ENCODE measurements around the gene UFM1.
A peak's percentile ranks its signal among the peaks of the same experiment; 100 is the strongest.
"Not testable (repeated sequence)": the region's sequence is repeated elsewhere in the genome, so short reads cannot be mapped to it uniquely, and the experiment has no call there.

The UFM1 gene

GRCh38 chr13:38338089-38338488 lies 11.6 kb upstream of the UFM1 start:
- Histone ChIP-seq H3K36me3 (ENCODE audit: control insufficient read depth in 2 of 2, insufficient read depth in 2 of 2, low read length in 2 of 2) (no peaks in the 10 kb centered on the region), H3K9me3 (ENCODE audit: control insufficient read depth in 2 of 2, low read length in 2 of 2) (no peaks in the 10 kb centered on the region), H3K4me3 (ENCODE audit: low read length in 2 of 2) (no peak overlapping the region), H3K4me1 (ENCODE audit: control insufficient read depth, insufficient read depth, low read length) (no peaks in the 10 kb centered on the region), H3K9ac (ENCODE audit: low read length in 2 of 2) (no peak overlapping the region), H3K27me3 (ENCODE audit: control insufficient read depth in 1 of 2, insufficient read depth in 2 of 2, low read length in 2 of 2) (no peaks in the 10 kb centered on the region), H3K27ac (ENCODE audit: low read length) (no peak overlapping the region)

DNA sequence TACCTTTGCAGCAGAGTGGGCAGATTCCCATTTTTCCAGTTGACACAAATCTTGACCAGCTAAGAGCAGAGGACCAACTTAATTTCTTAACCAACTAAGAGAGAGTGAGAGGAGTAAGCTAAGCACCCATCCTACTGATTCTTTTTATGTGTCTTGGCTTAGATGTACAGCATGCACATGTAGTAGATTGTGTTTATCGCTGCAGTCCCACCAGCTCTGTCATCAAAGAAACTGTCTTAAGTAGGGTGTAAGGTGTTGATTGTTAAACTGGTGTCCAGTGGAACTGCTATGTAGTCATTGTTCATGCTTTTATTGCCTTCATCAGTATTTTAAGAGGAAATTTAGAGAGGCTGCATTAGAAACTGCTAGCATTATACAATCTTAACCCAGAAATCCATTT lies 9.0 kb upstream of the UFM1 start:
- H3K4me1 ChIP-seq (ENCODE audit: control insufficient read depth, insufficient read depth, low read length), result no peaks in the 10 kb centered on the region
- H3K36me3 ChIP-seq (ENCODE audit: control insufficient read depth in 2 of 2, insufficient read depth in 2 of 2, low read length in 2 of 2), result no peaks in the 10 kb centered on the region
- no peak overlapping the region for H3K9ac ChIP-seq (ENCODE audit: low read length in 2 of 2)
- H3K9me3 ChIP-seq (ENCODE audit: control insufficient read depth in 2 of 2, low read length in 2 of 2), result no peaks in the 10 kb centered on the region
- H3K27me3 ChIP-seq (ENCODE audit: control insufficient read depth in 1 of 2, insufficient read depth in 2 of 2, low read length in 2 of 2), result no peaks in the 10 kb centered on the region
- no peak overlapping the region for H3K27ac ChIP-seq (ENCODE audit: low read length)
- H3K4me3 ChIP-seq (ENCODE audit: low read length in 2 of 2), result no peak overlapping the region

DNA sequence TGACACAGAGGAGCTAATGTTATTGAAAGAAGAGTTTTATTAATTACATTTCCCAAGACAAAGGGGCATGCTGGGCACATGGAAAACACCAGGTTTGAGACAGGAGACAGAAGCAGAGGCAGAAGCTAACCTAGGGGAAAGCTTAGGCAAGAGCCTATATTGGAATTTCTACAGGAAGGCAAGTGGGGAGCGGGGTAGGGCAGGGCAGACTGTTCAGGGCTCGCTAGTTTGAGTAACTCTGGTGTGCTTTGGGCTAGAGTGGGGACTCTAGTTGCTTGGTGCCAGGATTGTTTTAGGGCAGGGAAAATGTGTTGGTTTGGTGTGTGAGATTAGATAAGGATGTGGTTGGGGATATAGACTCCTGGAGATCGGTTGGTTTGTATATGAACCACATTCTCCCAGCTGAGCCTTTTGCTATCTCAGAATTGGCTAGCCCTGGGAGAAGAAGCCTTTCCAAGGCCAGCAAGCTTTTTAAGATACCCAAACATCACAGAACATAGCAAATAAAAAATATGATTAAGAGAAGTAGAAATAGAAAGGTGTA lies 8.4 kb upstream of the UFM1 start:
- Histone ChIP-seq H3K27ac (ENCODE audit: low read length) (no peak overlapping the region), H3K4me1 (ENCODE audit: control insufficient read depth, insufficient read depth, low read length) (no peaks in the 10 kb centered on the region), H3K9me3 (ENCODE audit: control insufficient read depth in 2 of 2, low read length in 2 of 2) (no peaks in the 10 kb centered on the region), H3K36me3 (ENCODE audit: control insufficient read depth in 2 of 2, insufficient read depth in 2 of 2, low read length in 2 of 2) (no peaks in the 10 kb centered on the region), H3K4me3 (ENCODE audit: low read length in 2 of 2) (no peak overlapping the region), H3K27me3 (ENCODE audit: control insufficient read depth in 1 of 2, insufficient read depth in 2 of 2, low read length in 2 of 2) (no peaks in the 10 kb centered on the region), H3K9ac (ENCODE audit: low read length in 2 of 2) (no peak overlapping the region)

GRCh38 chr13:38346764-38347163 lies 2.9 kb upstream of the UFM1 start:
- Histone ChIP-seq H3K27me3 (ENCODE audit: control insufficient read depth in 1 of 2, insufficient read depth in 2 of 2, low read length in 2 of 2) (no peaks in the 10 kb centered on the region), H3K9me3 (ENCODE audit: control insufficient read depth in 2 of 2, low read length in 2 of 2) (no peaks in the 10 kb centered on the region), H3K36me3 (ENCODE audit: control insufficient read depth in 2 of 2, insufficient read depth in 2 of 2, low read length in 2 of 2) (peaks cover 0 to 4% of the 10 kb centered on the region in 2 donors), H3K27ac (ENCODE audit: low read length) (no peak overlapping the region), H3K9ac (ENCODE audit: low read length in 2 of 2) (no peak overlapping the region), H3K4me1 (ENCODE audit: control insufficient read depth, insufficient read depth, low read length) (peaks cover 12% of the 10 kb centered on the region), H3K4me3 (ENCODE audit: low read length in 2 of 2) (no peak overlapping the region)

DNA sequence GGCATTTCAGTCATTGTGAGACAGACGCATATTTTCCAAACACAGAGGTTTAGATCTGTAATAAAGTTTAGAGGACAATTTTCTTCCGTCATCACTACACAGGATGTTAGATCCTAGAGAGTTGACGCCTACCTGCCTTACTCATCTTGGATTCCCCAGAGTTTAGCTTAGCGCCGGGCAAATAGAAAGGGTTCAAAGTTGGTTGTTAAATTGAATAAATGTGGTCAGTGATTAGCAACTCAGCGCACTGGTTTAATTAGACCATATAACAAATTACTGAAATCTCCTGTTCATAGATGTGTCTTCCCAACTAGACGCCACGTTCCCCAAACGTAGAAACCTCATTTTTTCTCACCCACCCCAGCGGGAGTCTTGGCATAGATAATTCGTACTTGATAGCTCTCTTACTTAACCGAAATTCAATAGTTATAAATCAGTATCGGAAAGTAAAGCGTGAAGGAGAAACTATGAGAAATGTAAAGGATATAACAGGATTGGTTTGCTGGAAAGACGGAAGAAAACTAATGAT lies 726 bp upstream of the UFM1 start:
- H3K4me3 ChIP-seq (ENCODE audit: low read length in 2 of 2), result peak overlapping the region; percentile 92 to 99
- peak overlapping the region; percentile 48 to 98 for H3K9ac ChIP-seq (ENCODE audit: low read length in 2 of 2)

DNA sequence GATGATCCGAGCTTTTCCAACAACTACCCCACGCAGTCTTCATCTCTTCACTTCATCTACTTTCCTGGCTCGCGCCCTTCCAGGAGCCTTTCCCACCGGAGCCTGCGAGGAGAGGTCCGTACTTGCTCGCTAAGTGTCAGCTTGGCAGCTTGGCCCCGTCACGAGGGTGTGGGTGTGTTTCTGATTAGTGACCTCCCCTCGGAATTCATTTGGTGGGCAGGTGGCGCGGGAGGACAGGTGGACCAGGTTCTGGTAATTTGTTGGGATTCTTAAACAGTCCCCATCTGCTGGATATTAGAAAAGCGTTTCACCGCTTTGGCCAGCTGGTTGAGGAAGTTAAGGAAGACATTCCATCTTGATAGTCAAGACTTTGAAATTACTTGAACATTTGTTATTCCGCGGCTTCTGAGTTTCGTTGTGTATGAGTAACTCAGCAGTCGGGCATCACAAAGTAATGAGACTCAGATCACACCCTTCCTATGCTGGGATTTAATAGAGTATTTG lies 515 bp downstream of the UFM1 start:
- Histone ChIP-seq H3K4me1 (ENCODE audit: control insufficient read depth, insufficient read depth, low read length) (peaks cover 12% of the 10 kb centered on the region), H3K36me3 (ENCODE audit: control insufficient read depth in 2 of 2, insufficient read depth in 2 of 2, low read length in 2 of 2) (peaks cover 2 to 7% of the 10 kb centered on the region in 2 donors), H3K9me3 (ENCODE audit: control insufficient read depth in 2 of 2, low read length in 2 of 2) (no peaks in the 10 kb centered on the region), H3K27me3 (ENCODE audit: control insufficient read depth in 1 of 2, insufficient read depth in 2 of 2, low read length in 2 of 2) (no peaks in the 10 kb centered on the region), H3K27ac (ENCODE audit: low read length) (peak overlapping the region; percentile 82), H3K9ac (ENCODE audit: low read length in 2 of 2) (peak overlapping the region; percentile 89 to 98), H3K4me3 (ENCODE audit: low read length in 2 of 2) (peak overlapping the region; percentile 92 to 99)

More for the DNA sequence above, 726 bp upstream of the UFM1 start:
- H3K4me1 ChIP-seq (ENCODE audit: control insufficient read depth, insufficient read depth, low read length), result peaks cover 12% of the 10 kb centered on the region
- H3K27me3 ChIP-seq (ENCODE audit: control insufficient read depth in 1 of 2, insufficient read depth in 2 of 2, low read length in 2 of 2), result no peaks in the 10 kb centered on the region
- H3K36me3 ChIP-seq (ENCODE audit: control insufficient read depth in 2 of 2, insufficient read depth in 2 of 2, low read length in 2 of 2), result peaks cover 0 to 7% of the 10 kb centered on the region in 2 donors
- H3K9me3 ChIP-seq (ENCODE audit: control insufficient read depth in 2 of 2, low read length in 2 of 2), result no peaks in the 10 kb centered on the region
- peak overlapping the region; percentile 0 for H3K27ac ChIP-seq (ENCODE audit: low read length)

GRCh38 chr13:38355595-38356119 lies 6.0 kb downstream of the UFM1 start:
- Histone ChIP-seq H3K4me1 (ENCODE audit: control insufficient read depth, insufficient read depth, low read length) (peaks cover 10% of the 10 kb centered on the region), H3K27ac (ENCODE audit: low read length) (no peak overlapping the region), H3K9ac (ENCODE audit: low read length in 2 of 2) (no peak overlapping the region), H3K9me3 (ENCODE audit: control insufficient read depth in 2 of 2, low read length in 2 of 2) (no peaks in the 10 kb centered on the region), H3K27me3 (ENCODE audit: control insufficient read depth in 1 of 2, insufficient read depth in 2 of 2, low read length in 2 of 2) (no peaks in the 10 kb centered on the region), H3K36me3 (ENCODE audit: control insufficient read depth in 2 of 2, insufficient read depth in 2 of 2, low read length in 2 of 2) (peaks cover 6 to 9% of the 10 kb centered on the region in 2 donors), H3K4me3 (ENCODE audit: low read length in 2 of 2) (no peak overlapping the region)

GRCh38 chr13:38358684-38359083 lies 9.0 kb downstream of the UFM1 start:
- Histone ChIP-seq H3K9ac (ENCODE audit: low read length in 2 of 2) (no peak overlapping the region), H3K9me3 (ENCODE audit: control insufficient read depth in 2 of 2, low read length in 2 of 2) (no peaks in the 10 kb centered on the region), H3K4me3 (ENCODE audit: low read length in 2 of 2) (no peak overlapping the region), H3K4me1 (ENCODE audit: control insufficient read depth, insufficient read depth, low read length) (no peaks in the 10 kb centered on the region), H3K27ac (ENCODE audit: low read length) (no peak overlapping the region), H3K27me3 (ENCODE audit: control insufficient read depth in 1 of 2, insufficient read depth in 2 of 2, low read length in 2 of 2) (no peaks in the 10 kb centered on the region), H3K36me3 (ENCODE audit: control insufficient read depth in 2 of 2, insufficient read depth in 2 of 2, low read length in 2 of 2) (peaks cover 6 to 12% of the 10 kb centered on the region in 2 donors)

DNA sequence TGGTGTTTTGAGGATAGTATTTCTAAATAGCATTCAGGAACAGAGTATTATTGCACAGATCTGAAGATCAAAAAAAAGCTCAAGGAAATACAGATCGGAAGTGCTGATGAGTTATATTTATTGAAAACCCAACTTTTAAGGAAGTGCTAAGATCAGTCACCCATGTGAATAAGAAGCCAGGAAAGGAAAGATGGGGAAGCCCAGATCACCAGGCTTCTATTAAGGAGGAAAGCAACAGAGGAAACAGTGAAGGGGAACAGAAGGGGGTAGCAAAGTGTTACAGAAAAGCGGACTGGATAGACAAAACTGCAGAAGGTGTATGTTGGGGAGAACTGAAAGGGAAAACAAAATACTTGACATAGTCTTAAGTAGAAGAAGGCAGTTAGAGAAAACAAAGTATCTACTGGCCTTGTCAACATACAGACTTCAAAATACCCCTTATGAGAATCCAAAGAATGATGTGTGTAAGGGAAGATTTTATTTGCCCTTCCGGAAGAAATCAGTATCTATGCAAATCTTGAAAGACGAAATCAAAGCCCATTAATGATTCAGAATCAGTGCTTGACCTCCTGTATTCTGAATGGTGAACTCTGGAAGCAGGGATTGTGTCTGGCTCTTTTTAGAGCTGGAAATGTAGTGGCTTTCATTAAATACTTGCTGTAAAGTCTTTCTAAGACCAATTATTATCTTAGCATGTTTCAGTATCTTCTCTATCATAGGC lies 12.1 kb downstream of the UFM1 start:
- Histone ChIP-seq H3K27ac (ENCODE audit: low read length) (no peak overlapping the region), H3K27me3 (ENCODE audit: control insufficient read depth in 1 of 2, insufficient read depth in 2 of 2, low read length in 2 of 2) (no peaks in the 10 kb centered on the region), H3K9ac (ENCODE audit: low read length in 2 of 2) (no peak overlapping the region), H3K4me3 (ENCODE audit: low read length in 2 of 2) (no peak overlapping the region), H3K4me1 (ENCODE audit: control insufficient read depth, insufficient read depth, low read length) (no peaks in the 10 kb centered on the region), H3K9me3 (ENCODE audit: control insufficient read depth in 2 of 2, low read length in 2 of 2) (no peaks in the 10 kb centered on the region), H3K36me3 (ENCODE audit: control insufficient read depth in 2 of 2, insufficient read depth in 2 of 2, low read length in 2 of 2) (peaks cover 0 to 6% of the 10 kb centered on the region in 2 donors)

DNA sequence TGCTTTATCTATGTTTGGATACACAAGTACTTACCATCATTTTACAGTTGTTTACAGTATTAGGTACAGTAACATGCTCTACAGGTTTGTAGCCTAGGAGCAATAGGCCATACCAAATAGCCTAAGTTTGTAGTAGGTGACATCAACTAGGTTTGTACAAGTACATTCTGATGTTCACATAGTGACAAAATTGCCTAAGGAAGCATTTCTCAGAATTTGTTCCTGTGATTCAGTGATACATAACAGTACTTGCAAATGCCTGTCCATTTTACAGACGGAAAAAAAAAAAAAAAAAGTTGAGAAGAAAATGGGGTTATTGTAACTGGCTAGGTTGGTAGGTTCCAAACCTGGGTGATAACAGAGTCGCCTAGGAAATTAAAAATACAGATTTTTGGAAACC lies 13.6 kb downstream of the UFM1 start:
- Histone ChIP-seq H3K4me3 (ENCODE audit: low read length in 2 of 2) (no peak overlapping the region), H3K9ac (ENCODE audit: low read length in 2 of 2) (no peak overlapping the region), H3K4me1 (ENCODE audit: control insufficient read depth, insufficient read depth, low read length) (no peaks in the 10 kb centered on the region), H3K36me3 (ENCODE audit: control insufficient read depth in 2 of 2, insufficient read depth in 2 of 2, low read length in 2 of 2) (peaks cover 0 to 6% of the 10 kb centered on the region in 2 donors), H3K9me3 (ENCODE audit: control insufficient read depth in 2 of 2, low read length in 2 of 2) (no peaks in the 10 kb centered on the region), H3K27ac (ENCODE audit: low read length) (no peak overlapping the region), H3K27me3 (ENCODE audit: control insufficient read depth in 1 of 2, insufficient read depth in 2 of 2, low read length in 2 of 2) (no peaks in the 10 kb centered on the region)

DNA sequence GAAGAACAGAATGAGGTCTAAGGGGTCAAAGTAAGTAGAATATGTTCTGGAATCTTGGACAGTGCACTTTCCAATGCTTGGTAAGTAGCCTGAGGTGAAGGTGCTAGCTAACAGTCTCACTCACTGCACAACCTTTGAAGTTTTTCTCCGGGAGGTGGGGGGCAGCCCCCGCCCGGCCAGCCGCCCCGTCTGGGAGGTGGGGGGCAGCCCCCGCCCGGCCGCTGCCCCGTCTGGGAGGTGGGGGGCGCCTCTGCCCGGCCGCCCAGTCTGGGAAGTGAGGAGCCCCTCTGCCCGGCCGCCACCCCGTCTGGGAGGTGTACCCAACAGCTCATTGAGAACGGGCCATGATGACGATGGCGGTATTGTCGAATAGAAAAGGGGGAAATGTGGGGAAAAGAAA lies 14.1 kb downstream of the UFM1 start:
- H3K4me3 ChIP-seq (ENCODE audit: low read length in 2 of 2); H3K4me1 ChIP-seq (ENCODE audit: control insufficient read depth, insufficient read depth, low read length); H3K9ac ChIP-seq (ENCODE audit: low read length in 2 of 2); H3K27ac ChIP-seq (ENCODE audit: low read length); H3K36me3 ChIP-seq (ENCODE audit: control insufficient read depth in 2 of 2, insufficient read depth in 2 of 2, low read length in 2 of 2); H3K9me3 ChIP-seq (ENCODE audit: control insufficient read depth in 2 of 2, low read length in 2 of 2); H3K27me3 ChIP-seq (ENCODE audit: control insufficient read depth in 1 of 2, insufficient read depth in 2 of 2, low read length in 2 of 2): not testable (repeated sequence)
